ENCODE results near the gene CEP192.
A peak's percentile ranks its signal among the peaks of the same experiment; 100 is the strongest.

GRCh38 chr18:12990967-12991820 lies at the start of gene CEP192:
- TF ChIP-seq CTCF (IDR thresholded peaks at IDR 0.05), result no peak
- TF ChIP-seq POLR2A (IDR thresholded peaks at IDR 0.05), result peak; percentile 15

Measured in testis (tissue), 2 donors.